Measurements from ENCODE around the gene RGCC.

DNA sequence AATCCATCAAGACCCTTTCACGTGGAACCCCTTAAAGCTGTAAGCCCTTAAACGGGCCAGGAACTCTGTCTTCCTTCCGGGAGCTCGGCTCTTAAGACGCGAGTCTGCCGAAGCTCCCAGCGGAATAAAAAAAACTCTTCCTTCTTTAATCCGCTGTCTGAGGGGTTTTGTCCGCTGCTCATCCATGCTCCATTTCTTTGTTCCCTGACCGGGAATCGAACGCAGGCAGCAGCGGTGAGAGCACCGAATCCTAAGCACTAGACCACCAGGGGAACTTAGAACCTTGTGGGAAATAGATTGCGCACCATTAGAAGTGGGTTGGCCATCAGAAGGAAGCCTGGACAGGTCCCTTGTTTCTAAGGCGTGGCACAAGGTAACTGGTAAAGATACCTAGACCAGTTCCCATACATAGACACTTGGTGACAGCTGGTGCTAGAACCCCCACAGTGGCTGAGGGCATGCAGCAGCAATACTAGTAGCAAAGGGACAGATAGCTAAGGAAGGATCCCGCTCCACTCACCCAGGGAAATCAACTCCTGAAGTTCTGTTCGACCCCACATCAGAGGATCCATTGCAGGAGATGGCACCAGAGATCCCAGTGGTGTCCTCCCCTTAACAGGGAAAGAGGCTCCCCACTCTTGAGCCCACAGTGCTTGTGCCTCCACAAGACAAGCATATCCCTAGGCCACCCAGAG lies 1.5 kb upstream of the RGCC start:
- TF ChIP-seq, protein P1, sequence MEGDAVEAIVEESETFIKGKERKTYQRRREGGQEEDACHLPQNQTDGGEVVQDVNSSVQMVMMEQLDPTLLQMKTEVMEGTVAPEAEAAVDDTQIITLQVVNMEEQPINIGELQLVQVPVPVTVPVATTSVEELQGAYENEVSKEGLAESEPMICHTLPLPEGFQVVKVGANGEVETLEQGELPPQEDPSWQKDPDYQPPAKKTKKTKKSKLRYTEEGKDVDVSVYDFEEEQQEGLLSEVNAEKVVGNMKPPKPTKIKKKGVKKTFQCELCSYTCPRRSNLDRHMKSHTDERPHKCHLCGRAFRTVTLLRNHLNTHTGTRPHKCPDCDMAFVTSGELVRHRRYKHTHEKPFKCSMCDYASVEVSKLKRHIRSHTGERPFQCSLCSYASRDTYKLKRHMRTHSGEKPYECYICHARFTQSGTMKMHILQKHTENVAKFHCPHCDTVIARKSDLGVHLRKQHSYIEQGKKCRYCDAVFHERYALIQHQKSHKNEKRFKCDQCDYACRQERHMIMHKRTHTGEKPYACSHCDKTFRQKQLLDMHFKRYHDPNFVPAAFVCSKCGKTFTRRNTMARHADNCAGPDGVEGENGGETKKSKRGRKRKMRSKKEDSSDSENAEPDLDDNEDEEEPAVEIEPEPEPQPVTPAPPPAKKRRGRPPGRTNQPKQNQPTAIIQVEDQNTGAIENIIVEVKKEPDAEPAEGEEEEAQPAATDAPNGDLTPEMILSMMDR (IDR thresholded peaks at IDR 0.05; ENCODE audit: low read length): no peak
- TF ChIP-seq EZH2phosphoT487 (IDR thresholded peaks at IDR 0.05; ENCODE audit: low read length) (no peak), EZH2 (optimal IDR thresholded peaks at IDR 0.05; ENCODE audit: low read depth, low read length) (no peak)

Measured in MM.1S (cell line).